GM12878 (cell line): ENCODE data around the gene STX10. TPM values are rescaled to one million over a fixed set of nuclear protein-coding genes. Genes with fewer than 3 reads are reported as not detected.

ENCODE experiments used
- ATAC-seq: fragments of 200-7000 bp; cut with Tn5 transposase; 3 replicates; pipeline ENCODE4 v1.9.1; 2020; ENCODE audit warnings: mild to moderate bottlenecking, moderate library complexity
- BruUV-seq: library from RNA; stranded (reverse); fragments of 400-500 nt; replicated peaks from 2 replicates; lab custom pipeline; 2021; lab: Mats Ljungman, UMichigan
- CTCF ChIA-PET: fragments of 300-600 bp; sonication (Branson Sonifier 250); formaldehyde crosslinking; extraction: SDS; loops from one replicate; lab custom pipeline; 2021; ENCODE audit warnings: inconsistent platforms; lab: Yijun Ruan, JAX
- POLR2A ChIA-PET: fragments of 350-600 bp; formaldehyde crosslinking; extraction: SDS; loops from one replicate; lab custom pipeline; 2021; ENCODE audit warnings: inconsistent platforms; lab: Charles Lee
- RAD21 ChIA-PET: fragments of 300-600 bp; sonication (Branson Sonifier 250); formaldehyde crosslinking; loops from one replicate; lab custom pipeline; 2023; ENCODE audit warnings: antibody characterized with exemption; ENCODE audit not compliant: unreplicated experiment; lab: Charles Lee
- SMC1A ChIA-PET: fragments of 300-600 bp; sonication (Branson Sonifier 250); formaldehyde crosslinking; loops from one replicate; lab custom pipeline; 2023; ENCODE audit not compliant: unreplicated experiment, uncharacterized antibody; lab: Charles Lee
- DNase-seq: peaks from one replicate; pipeline ENCODE4 v3.0.0-alpha.2; 2011; ENCODE audit warnings: low read depth, low spot score
- FAIRE-seq: peaks from 3 replicates; lab custom pipeline; 2011; peaks lifted over from hg19 to GRCh38; lab: Jason Lieb, UNC
- H2AFZ ChIP-seq: 2 replicates; pipeline ENCODE4 v1.6.0; 2011; ENCODE audit warnings: low read depth, low read length, control low read depth; ENCODE audit not compliant: control insufficient read depth
- H3K27ac ChIP-seq: 2 replicates; pipeline ENCODE4 v1.5.1; 2011; ENCODE audit warnings: control low read depth; ENCODE audit not compliant: control insufficient read depth, insufficient read depth
- H3K27me3 ChIP-seq, 2 experiments: replicated peaks in 1 of 2; 2 replicates each; pipeline versions ENCODE4 v1.6.0 to v1.6.1; 2011; ENCODE audit warnings: low read length in 1 of 2; ENCODE audit not compliant: control insufficient read depth in 2 of 2, insufficient read depth in 2 of 2
- H3K36me3 ChIP-seq, 2 experiments: 2 replicates each; pipeline ENCODE4 v1.5.1; 2011; ENCODE audit warnings: low read length in 1 of 2; ENCODE audit not compliant: control insufficient read depth in 2 of 2, insufficient read depth in 2 of 2
- H3K4me1 ChIP-seq: 2 replicates; pipeline ENCODE4 v1.6.1; 2011; ENCODE audit warnings: mild to moderate bottlenecking, low read length, moderate library complexity, mixed read lengths; ENCODE audit not compliant: control insufficient read depth, insufficient read depth
- H3K4me2 ChIP-seq: 2 replicates; pipeline ENCODE4 v1.6.0; 2011; ENCODE audit warnings: control low read depth; ENCODE audit not compliant: control insufficient read depth, insufficient read depth
- H3K4me3 ChIP-seq: fragments of 200-600 bp; sonication (generic); 2 replicates; pipeline ENCODE4 v1.5.1; 2016
- H3K79me2 ChIP-seq: 2 replicates; pipeline ENCODE4 v1.6.0; 2011; ENCODE audit warnings: low read length; ENCODE audit not compliant: control insufficient read depth, insufficient read depth
- H3K9ac ChIP-seq: 2 replicates; pipeline ENCODE4 v1.8.0; 2011; ENCODE audit warnings: low read length, control low read depth, mixed read lengths; ENCODE audit not compliant: control insufficient read depth, insufficient read depth
- H3K9me3 ChIP-seq: replicated peaks from 3 replicates; pipeline ENCODE4 v1.5.1; 2011; ENCODE audit warnings: mild to moderate bottlenecking, low read length; ENCODE audit not compliant: control insufficient read depth, insufficient read depth
- H4K20me1 ChIP-seq: 2 replicates; pipeline ENCODE4 v1.6.0; 2011; ENCODE audit not compliant: control insufficient read depth, insufficient read depth
- CBFB ChIP-seq: IDR thresholded peaks from 2 replicates; pipeline ENCODE4 v1.6.1; 2016; ENCODE audit warnings: antibody characterized with exemption, low read depth
- CEBPZ ChIP-seq: fragments of 150-350 bp; IDR thresholded peaks from 2 replicates; pipeline ENCODE4 v1.6.1; 2016; ENCODE audit warnings: low read depth, low read length
- CHD1 ChIP-seq: IDR thresholded peaks from 2 replicates; pipeline ENCODE4 v1.6.1; 2012; ENCODE audit warnings: low read depth, low read length, improper control_type of control experiment
- HCFC1 ChIP-seq: fragments of 150-350 bp; IDR thresholded peaks from 2 replicates; pipeline ENCODE4 v1.6.1; 2014; ENCODE audit warnings: low read length
- HSF1 ChIP-seq: fragments of 150-350 bp; IDR thresholded peaks from 2 replicates; pipeline ENCODE4 v1.6.1; 2014; ENCODE audit warnings: mild to moderate bottlenecking, low read depth, low read length
- MYC ChIP-seq: IDR thresholded peaks from 2 replicates; pipeline ENCODE4 v1.6.1; 2011; ENCODE audit warnings: mild to moderate bottlenecking, low read length, moderate library complexity, inconsistent platforms; ENCODE audit not compliant: insufficient read depth, insufficient replicate concordance, insufficient read length, severe bottlenecking
- NFYB ChIP-seq: IDR thresholded peaks from 2 replicates; pipeline ENCODE4 v1.6.1; 2011; ENCODE audit warnings: low read depth, mild to moderate bottlenecking, low read length, improper control_type of control experiment, moderate library complexity; ENCODE audit not compliant: insufficient read depth
- RAD21 ChIP-seq: IDR thresholded peaks from 2 replicates; pipeline ENCODE4 v1.6.1; 2011; ENCODE audit warnings: mild to moderate bottlenecking, low read depth, low read length, moderate library complexity; ENCODE audit not compliant: insufficient read depth
- RB1 ChIP-seq: fragments of 450-650 bp; formaldehyde crosslinking; IDR thresholded peaks from 2 replicates; pipeline ENCODE4 v1.6.1; 2017; ENCODE audit warnings: mild to moderate bottlenecking, borderline replicate concordance
- ZBTB40 ChIP-seq: fragments of 450-650 bp; IDR thresholded peaks from 2 replicates; pipeline ENCODE4 v1.6.1; 2016; ENCODE audit warnings: mild to moderate bottlenecking, moderate library complexity, borderline replicate concordance
- ZNF384 ChIP-seq: IDR thresholded peaks from 2 replicates; pipeline ENCODE4 v1.6.1; 2012; ENCODE audit warnings: low read depth, mild to moderate bottlenecking, low read length, improper control_type of control experiment, borderline replicate concordance
- WGBS: methylation state at CpG from one replicate; pipeline ENCODE4 v1.1.6; 2016; ENCODE audit warnings: low lambda C conversion rate; ENCODE audit not compliant: insufficient replicate concordance, insufficient coverage; ENCODE audit errors: missing lambda C conversion rate; 5-methylcytosine and 5-hydroxymethylcytosine counted together
- in situ Hi-C: fragments of 300-500 bp; cut with MboI; formaldehyde crosslinking; loops from 9 replicates; pipeline ENCODE4 v1.14.3; 2018; ENCODE audit warnings: mixed read lengths
- intact Hi-C: fragments of 100-400 bp; cut with micrococcal nuclease; formaldehyde crosslinking; loops from one replicate; pipeline ENCODE4 v1.14.2; 2022; ENCODE audit not compliant: unreplicated experiment
- polyA plus RNA-seq, 11 experiments: library from polyadenylated mRNA; depleted of rRNA in 4 of 11; unstranded in 6 of 11; stranded (reverse) in 5 of 11; fragments of >200 nt; fragmentation: Nextera tagmentation in 4 of 11; fragmentation: Illumina TruSeq in 1 of 11; extraction: Ambion mirVana in 4 of 11; extraction: Trizol in 1 of 11; gene quantifications; 1 replicate in 1 of 11; 2 replicates in 10 of 11; pipeline versions ENCODE4 v1.2.1 to v1.2.3, GENCODE V29; 2011 to 2016; ENCODE audit warnings: inconsistent platforms in 2 of 11, missing spikeins in 2 of 11, low read depth in 1 of 11
- total RNA-seq, 4 experiments: library from RNA; depleted of rRNA in 3 of 4; stranded (reverse); fragments of >200 nt in 3 of 4; fragmentation: Illumina TruSeq in 1 of 4; extraction: Trizol in 1 of 4; gene quantifications; 2 replicates each; pipeline versions ENCODE4 v1.2.1 to v1.2.3, GENCODE V29; 2013 to 2021
- TF ChIP-seq, protein P1 (sequence below): IDR thresholded peaks from 2 replicates; pipeline ENCODE4 v1.6.1; 2012; ENCODE audit warnings: low read depth, low read length, improper control_type of control experiment

The STX10 gene
- total and polyA plus RNA-seq, 10 of the 15 experiments (the other 5 are each of a cell fraction or from before 2014, with no cell fraction given), result 0.56 to 76.1 (median 47.6) TPM

GRCh38 chr19:13110099-13110610, 40.0 kb downstream of the STX10 start:
- H3K9ac ChIP-seq, result no peak overlapping the region
- in situ Hi-C loops, result no loop called here
- RAD21 ChIA-PET, result no interaction called here
- POLR2A ChIA-PET, result interaction anchor here (0.6 kb wide), 1 partner anchor 179 kb away, joined by 3 read pairs; no protein-coding TSS in a partner anchor
- H3K79me2 ChIP-seq, result peaks cover 3% of the 10 kb centered on the region
- CTCF ChIA-PET, result no interaction called here
- no peaks in the 10 kb centered on the region for H3K27me3 ChIP-seq
- H3K36me3 ChIP-seq, result peaks cover 6 to 14% of the 10 kb centered on the region in 2 experiments; a peak in 3 of 4 replicates
- H4K20me1 ChIP-seq, result no peaks in the 10 kb centered on the region
- FAIRE-seq (no peak), DNase-seq (no peak), ATAC-seq (no peak)
- H3K4me1 ChIP-seq, result peaks cover 8% of the 10 kb centered on the region
- WGBS, result 91% methylated on average over 15 of the region's 15 CpGs
- no peak overlapping the region for H3K4me2 ChIP-seq
- no peak overlapping the region for H2AFZ ChIP-seq
- no peaks in the 10 kb centered on the region for H3K9me3 ChIP-seq
- SMC1A ChIA-PET, result no interaction called here
- intact Hi-C loops, result no loop called here
- H3K4me3 ChIP-seq, result no peak overlapping the region
- no peak overlapping the region for H3K27ac ChIP-seq
- BruUV-seq, result no TSS peak
- TF ChIP-seq HCFC1 (no peak), ZBTB40 (no peak), RB1 (no peak), CHD1 (no peak), MYC (no peak), RAD21 (no peak), CEBPZ (no peak), NFYB (no peak), HSF1 (no peak), ZNF384 (no peak), CBFB (no peak)
- TF ChIP-seq, protein P1, sequence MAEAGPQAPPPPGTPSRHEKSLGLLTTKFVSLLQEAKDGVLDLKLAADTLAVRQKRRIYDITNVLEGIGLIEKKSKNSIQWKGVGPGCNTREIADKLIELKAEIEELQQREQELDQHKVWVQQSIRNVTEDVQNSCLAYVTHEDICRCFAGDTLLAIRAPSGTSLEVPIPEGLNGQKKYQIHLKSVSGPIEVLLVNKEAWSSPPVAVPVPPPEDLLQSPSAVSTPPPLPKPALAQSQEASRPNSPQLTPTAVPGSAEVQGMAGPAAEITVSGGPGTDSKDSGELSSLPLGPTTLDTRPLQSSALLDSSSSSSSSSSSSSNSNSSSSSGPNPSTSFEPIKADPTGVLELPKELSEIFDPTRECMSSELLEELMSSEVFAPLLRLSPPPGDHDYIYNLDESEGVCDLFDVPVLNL, result no peak
